Neuronal stem cell (in vitro differentiated cells): ENCODE measurements around the gene CYSRT1.

Source experiments
- DNase-seq: peaks from one replicate; pipeline ENCODE4 v3.0.0-alpha.2; 2013; ENCODE audit warnings: low spot score
- H2AFZ ChIP-seq: one replicate; pipeline ENCODE4 v1.6.1; 2013; ENCODE audit warnings: mild to moderate bottlenecking, low read length, inconsistent platforms
- H2AK5ac ChIP-seq: 2 replicates; pipeline ENCODE4 v1.6.1; 2013; ENCODE audit warnings: low read depth, mild to moderate bottlenecking, inconsistent platforms, low read length, moderate library complexity, mixed read lengths
- H2BK120ac ChIP-seq: 2 replicates; pipeline ENCODE4 v1.6.1; 2013; ENCODE audit warnings: low read depth, mild to moderate bottlenecking, inconsistent platforms, low read length, moderate library complexity, mixed read lengths
- H2BK12ac ChIP-seq: one replicate; pipeline ENCODE4 v1.6.1; 2013; ENCODE audit warnings: low read length, inconsistent platforms
- H2BK15ac ChIP-seq: 2 replicates; pipeline ENCODE4 v1.6.1; 2013; ENCODE audit warnings: mild to moderate bottlenecking, low read length, inconsistent platforms, mixed read lengths
- H2BK5ac ChIP-seq: one replicate; pipeline ENCODE4 v1.6.1; 2013; ENCODE audit warnings: inconsistent platforms, mild to moderate bottlenecking, low read length, moderate library complexity
- H3K14ac ChIP-seq: one replicate; pipeline ENCODE4 v1.6.1; 2013; ENCODE audit warnings: low read length, inconsistent platforms
- H3K18ac ChIP-seq: 2 replicates; pipeline ENCODE4 v1.6.1; 2013; ENCODE audit warnings: low read length, inconsistent platforms
- H3K23ac ChIP-seq: 2 replicates; pipeline ENCODE4 v1.6.1; 2013; ENCODE audit warnings: low read depth, mild to moderate bottlenecking, mixed read lengths, low read length, inconsistent platforms; ENCODE audit not compliant: poor library complexity
- H3K27ac ChIP-seq: replicated peaks from 3 replicates; pipeline ENCODE4 v1.5.1; 2013; ENCODE audit warnings: low read length, inconsistent platforms
- H3K27me3 ChIP-seq, 3 experiments: 2 replicates each; pipeline ENCODE4 v1.6.1; 2013; ENCODE audit warnings: low read length in 3 of 3, mild to moderate bottlenecking in 2 of 3, inconsistent platforms in 1 of 3, low read depth in 1 of 3, mixed read lengths in 1 of 3, moderate library complexity in 1 of 3; ENCODE audit not compliant: control insufficient read depth in 3 of 3, insufficient read depth in 3 of 3
- H3K36me3 ChIP-seq, 2 donors: replicated peaks in 1 of 2; 2 replicates each; pipeline ENCODE4 v1.6.1; 2013; ENCODE audit warnings: low read length in 2 of 2; ENCODE audit not compliant: control insufficient read depth in 2 of 2, insufficient read depth in 2 of 2
- H3K4ac ChIP-seq: 2 replicates; pipeline ENCODE4 v1.6.1; 2013; ENCODE audit warnings: inconsistent platforms, mild to moderate bottlenecking, low read length, moderate library complexity
- H3K4me1 ChIP-seq, 2 donors: 1 replicate in 1 of 2; 2 replicates in 1 of 2; pipeline ENCODE4 v1.6.1; 2013; ENCODE audit warnings: low read length in 2 of 2, low read depth in 1 of 2; ENCODE audit not compliant: control insufficient read depth in 2 of 2, insufficient read depth in 1 of 2
- H3K4me2 ChIP-seq: one replicate; pipeline ENCODE4 v1.6.1; 2013; ENCODE audit warnings: mild to moderate bottlenecking, low read length, inconsistent platforms; ENCODE audit not compliant: insufficient read depth, poor library complexity, severe bottlenecking
- H3K4me3 ChIP-seq, 2 donors: 2 replicates each; pipeline ENCODE4 v1.5.1; 2013; ENCODE audit warnings: low read length in 2 of 2, mild to moderate bottlenecking in 2 of 2, inconsistent platforms in 1 of 2, moderate library complexity in 1 of 2
- H3K79me1 ChIP-seq: one replicate; pipeline ENCODE4 v1.6.1; 2013; ENCODE audit warnings: low read depth, mild to moderate bottlenecking, inconsistent platforms, low read length, moderate library complexity
- H3K9ac ChIP-seq: one replicate; pipeline ENCODE4 v1.6.1; 2013; ENCODE audit warnings: mild to moderate bottlenecking, low read depth, low read length, inconsistent platforms; ENCODE audit not compliant: poor library complexity
- H3K9me3 ChIP-seq, 2 donors: replicated peaks in 1 of 2; 2 replicates each; pipeline versions ENCODE3 to v1.6.1; 2013; ENCODE audit warnings: low read length in 2 of 2, mild to moderate bottlenecking in 2 of 2, inconsistent platforms in 1 of 2, low read depth in 1 of 2, mixed read lengths in 1 of 2, moderate library complexity in 1 of 2; ENCODE audit not compliant: control insufficient read depth in 2 of 2, insufficient read depth in 1 of 2
- H4K8ac ChIP-seq: one replicate; pipeline ENCODE4 v1.6.1; 2013; ENCODE audit warnings: low read depth, mild to moderate bottlenecking, inconsistent platforms, low read length, moderate library complexity
- H4K91ac ChIP-seq: one replicate; pipeline ENCODE4 v1.6.1; 2013; ENCODE audit warnings: low read length, low read depth, mild to moderate bottlenecking, inconsistent platforms; ENCODE audit not compliant: poor library complexity
- WGBS, 2 donors: extraction: QIAGEN DNeasy Blood & Tissue Kit; methylation state at CpG; one replicate each; pipeline ENCODE4 v1.1.7; 2013; ENCODE audit warnings: missing lambda C conversion rate in 2 of 2, mixed read lengths in 1 of 2; ENCODE audit not compliant: insufficient read length in 2 of 2, insufficient replicate concordance in 1 of 2; ENCODE audit errors: extremely low coverage in 2 of 2; 5-methylcytosine and 5-hydroxymethylcytosine counted together

Gene CYSRT1

DNA sequence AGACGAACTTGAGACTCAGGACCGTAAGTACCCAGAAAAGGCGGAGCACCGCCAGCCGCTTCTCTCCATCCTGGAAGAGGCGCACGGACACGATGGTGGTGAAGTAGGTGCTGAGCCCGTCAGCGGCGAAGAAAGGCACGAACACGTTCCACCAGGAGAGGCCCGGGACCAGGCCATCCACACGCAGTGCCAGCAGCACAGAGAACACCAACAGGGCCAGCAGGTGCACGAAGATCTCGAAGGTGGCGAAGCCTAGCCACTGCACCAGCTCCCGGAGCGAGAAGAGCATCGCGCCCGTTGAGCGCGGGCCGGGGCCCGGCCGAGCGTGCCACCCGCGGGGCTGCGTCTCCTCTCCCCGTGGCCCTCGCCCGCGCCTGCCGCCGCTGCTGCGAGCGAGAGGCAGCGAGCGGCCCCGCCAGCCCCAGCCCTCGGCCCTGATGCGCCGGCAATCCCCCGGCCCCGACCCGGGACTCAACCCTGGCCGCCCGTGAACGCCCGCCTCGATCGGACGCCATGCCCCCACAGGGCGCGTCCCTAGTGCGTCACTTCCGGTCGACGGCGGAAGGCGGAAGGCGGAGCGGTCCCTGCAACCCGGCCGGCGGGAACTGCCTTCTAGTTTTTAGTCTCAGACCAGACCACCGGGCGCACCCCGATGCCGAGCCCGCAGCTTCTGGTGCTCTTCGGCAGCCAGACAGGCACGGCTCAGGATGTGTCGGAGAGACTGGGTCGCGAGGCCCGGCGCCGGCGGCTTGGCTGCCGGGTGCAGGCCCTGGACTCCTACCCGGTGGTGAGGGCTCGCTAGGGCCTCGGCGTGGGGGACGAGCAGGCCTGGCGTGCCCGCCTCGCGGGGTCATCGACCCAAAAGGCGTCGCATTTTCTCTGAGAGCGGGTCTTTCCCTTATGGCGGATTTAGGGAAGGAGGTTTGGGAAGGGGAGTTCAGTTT, 19.6 kb upstream of the CYSRT1 start, which contains the start of the genes NDOR1 and TMEM203:
Gene NDOR1, plus strand, starts transcription at position 575 of the 944 bp plus-strand sequence. Its CDS starts 78 bp downstream, at position 653.
Gene TMEM203, minus strand, starts transcription at position 523 of the 944 bp plus-strand sequence. Its CDS starts 234 bp downstream, at position 289.
- Histone ChIP-seq H3K4me1 (peaks cover 18 to 21% of the 10 kb centered on the region in 2 donors), H3K27me3 (no peaks in the 10 kb centered on the region), H3K27ac (no peak within 1 kb of the TSS), H3K36me3 (peaks cover 12 to 38% of the 10 kb centered on the region in 2 donors), H4K8ac (no peak within 1 kb of the TSS), H3K23ac (peak within 1 kb of the TSS; percentile 99), H4K91ac (no peak within 1 kb of the TSS), H3K79me1 (peaks cover 10% of the 10 kb centered on the region), H3K9me3 (peaks cover 0 to 1% of the 10 kb centered on the region in 2 donors), H3K9ac (peak within 1 kb of the TSS; percentile 95), H2BK12ac (no peak within 1 kb of the TSS), H2AK5ac (peak within 1 kb of the TSS; percentile 92), H2AFZ (peak within 1 kb of the TSS; percentile 88), H2BK120ac (no peak within 1 kb of the TSS), H3K4me2 (peak within 1 kb of the TSS; percentile 81), H3K18ac (peak within 1 kb of the TSS; percentile 92), H3K4me3 (peak within 1 kb of the TSS; percentile 92 to 99), H3K4ac (no peak within 1 kb of the TSS), H2BK5ac (peak within 1 kb of the TSS; percentile 83), H2BK15ac (no peak within 1 kb of the TSS), H3K14ac (no peak within 1 kb of the TSS)
- WGBS, 2 donors, result no CpG with 5 or more reads among the region's 98 CpGs
- peak; percentile 86 for DNase-seq

DNA sequence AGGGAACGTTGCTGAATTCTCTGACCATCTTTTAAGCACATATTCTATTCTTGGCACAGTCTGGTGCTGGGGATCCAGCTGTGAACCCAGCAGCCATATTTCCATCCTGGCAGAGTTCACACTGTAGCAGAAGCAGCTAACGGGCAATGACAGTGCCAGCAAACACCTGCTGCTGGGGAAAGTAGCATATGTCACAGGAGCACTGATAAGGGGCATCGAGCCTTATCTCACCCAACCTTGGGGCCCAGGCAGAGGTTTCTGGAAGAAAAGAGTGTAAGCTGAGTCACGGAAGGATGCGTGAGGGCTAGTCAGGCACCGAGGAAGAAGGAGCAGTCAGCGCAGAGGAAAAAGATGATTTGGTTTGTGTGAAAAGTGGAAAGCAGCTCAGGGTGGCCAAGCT, 18.4 kb upstream of the CYSRT1 start:
- Histone ChIP-seq H3K4ac (no peak overlapping the region), H3K4me2 (peak overlapping the region; percentile 69), H4K8ac (no peak overlapping the region), H2BK15ac (no peak overlapping the region), H3K23ac (no peak overlapping the region), H3K4me1 (peaks cover 13 to 18% of the 10 kb centered on the region in 2 donors), H4K91ac (no peak overlapping the region), H2AK5ac (no peak overlapping the region), H2AFZ (no peak overlapping the region), H3K79me1 (peaks cover 10% of the 10 kb centered on the region), H3K27me3 (no peaks in the 10 kb centered on the region), H3K9ac (no peak overlapping the region), H2BK12ac (no peak overlapping the region), H2BK120ac (no peak overlapping the region), H3K14ac (no peak overlapping the region), H3K4me3 (peak overlapping the region in 1 of 2 donors; percentile 99), H3K27ac (no peak overlapping the region), H3K9me3 (peaks cover 0 to 1% of the 10 kb centered on the region in 2 donors), H2BK5ac (no peak overlapping the region), H3K18ac (no peak overlapping the region), H3K36me3 (peaks cover 12 to 47% of the 10 kb centered on the region in 2 donors)
- no CpG with 5 or more reads among the region's 7 CpGs for WGBS, 2 donors
- no peak for DNase-seq

DNA sequence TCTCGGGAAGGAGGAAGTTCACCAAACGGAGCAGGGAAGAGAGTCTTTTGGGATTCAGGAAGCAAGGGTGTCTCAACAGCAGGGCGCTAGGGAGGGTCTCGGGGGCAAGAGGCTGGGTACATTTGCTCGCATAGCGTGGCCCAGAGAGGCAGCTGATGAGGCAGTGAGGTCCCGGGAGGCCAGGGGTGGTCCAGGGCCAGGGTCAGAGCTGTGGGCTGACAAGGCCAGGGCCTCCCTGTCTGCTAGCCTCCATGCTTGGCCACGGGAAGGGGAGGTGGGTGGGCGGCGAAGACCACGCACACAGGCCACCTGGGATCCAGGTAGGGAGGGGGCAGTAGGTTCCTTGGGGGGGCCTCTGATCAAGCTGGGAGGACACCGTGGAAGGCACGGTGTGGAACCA, 13.4 kb upstream of the CYSRT1 start:
- Histone ChIP-seq H4K91ac (no peak overlapping the region), H4K8ac (no peak overlapping the region), H3K9me3 (peaks cover 0 to 1% of the 10 kb centered on the region in 2 donors), H2BK120ac (no peak overlapping the region), H2BK5ac (no peak overlapping the region), H2AFZ (no peak overlapping the region), H3K14ac (no peak overlapping the region), H2BK12ac (no peak overlapping the region), H3K79me1 (peaks cover 11% of the 10 kb centered on the region), H3K4me2 (no peak overlapping the region), H3K23ac (peak overlapping the region; percentile 73), H3K27ac (no peak overlapping the region), H2AK5ac (no peak overlapping the region), H2BK15ac (no peak overlapping the region), H3K27me3 (no peaks in the 10 kb centered on the region), H3K18ac (no peak overlapping the region), H3K4ac (no peak overlapping the region), H3K36me3 (peaks cover 26 to 78% of the 10 kb centered on the region in 2 donors), H3K9ac (peak overlapping the region; percentile 21), H3K4me3 (no peak overlapping the region), H3K4me1 (peaks cover 1 to 4% of the 10 kb centered on the region in 2 donors)
- no peak for DNase-seq
- no CpG with 5 or more reads among the region's 13 CpGs for WGBS, 2 donors

DNA sequence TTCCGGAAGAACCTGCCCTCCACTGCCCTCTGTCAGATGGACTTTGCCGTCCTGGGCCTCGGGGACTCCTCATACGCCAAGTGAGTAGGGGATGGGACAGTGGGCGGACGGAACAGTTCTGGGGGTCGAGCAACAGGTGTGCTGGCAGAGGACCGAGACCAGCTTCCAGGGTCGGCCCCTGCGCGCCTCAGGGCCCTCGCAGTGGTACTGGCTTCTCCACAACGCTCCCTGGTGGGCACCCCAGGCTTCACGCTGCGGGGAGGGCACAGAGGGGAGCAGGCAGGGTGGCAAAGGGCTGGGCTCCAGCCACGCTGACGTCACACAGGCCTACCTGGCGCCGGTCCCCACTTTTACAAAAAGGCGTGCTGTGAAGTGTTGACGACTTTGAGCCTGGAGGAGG, 12.5 kb upstream of the CYSRT1 start:
- no peak overlapping the region for H2AFZ ChIP-seq

More for the DNA sequence above, 12.5 kb upstream of the CYSRT1 start:
- Histone ChIP-seq H4K91ac (no peak overlapping the region), H3K18ac (no peak overlapping the region), H3K4me2 (no peak overlapping the region), H3K27ac (no peak overlapping the region), H3K4ac (no peak overlapping the region), H3K9me3 (peaks cover 0 to 1% of the 10 kb centered on the region in 2 donors), H2BK5ac (no peak overlapping the region), H3K23ac (no peak overlapping the region), H2BK120ac (no peak overlapping the region), H3K14ac (no peak overlapping the region), H2BK12ac (no peak overlapping the region), H2AK5ac (no peak overlapping the region), H3K4me1 (no peaks in the 10 kb centered on the region), H3K9ac (peak overlapping the region; percentile 78), H3K27me3 (no peaks in the 10 kb centered on the region), H3K4me3 (no peak overlapping the region), H4K8ac (no peak overlapping the region), H2BK15ac (no peak overlapping the region), H3K36me3 (peaks cover 22 to 69% of the 10 kb centered on the region in 2 donors), H3K79me1 (peaks cover 11% of the 10 kb centered on the region)
- DNase-seq, result no peak
- no CpG with 5 or more reads among the region's 21 CpGs for WGBS, 2 donors
